ENCODE results near the gene AQP10. TPM values are rescaled to one million over a fixed set of nuclear protein-coding genes. Genes with fewer than 3 reads are reported as not detected.
"Not testable (repeated sequence)": the region's sequence is repeated elsewhere in the genome, so short reads cannot be mapped to it uniquely, and the experiment has no call there.

The AQP10 gene
- total and polyA plus RNA-seq, 2 of the 4 experiments (the other 2 are of a cell fraction) = not detected

DNA sequence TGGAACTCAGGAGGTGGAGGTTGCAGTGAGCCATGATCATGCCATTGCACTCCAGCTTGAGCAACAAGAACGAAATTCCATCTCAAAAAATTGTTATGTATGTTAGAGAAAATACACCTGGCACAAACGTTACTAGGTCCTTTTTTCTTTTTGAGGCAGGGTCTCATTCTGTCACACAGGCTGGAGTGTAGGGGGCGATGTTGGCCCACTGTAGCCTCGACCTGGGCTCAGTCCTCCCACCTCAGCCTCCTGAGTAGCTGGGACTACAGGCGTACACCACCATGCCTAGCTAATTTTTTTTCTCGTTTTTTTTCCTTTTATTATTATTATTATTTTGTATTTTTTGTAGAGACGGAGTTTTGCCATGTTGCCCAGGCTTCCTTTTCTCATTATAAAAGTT lies 44.1 kb upstream of the AQP10 start:
- H4K91ac ChIP-seq (ENCODE audit: insufficient read depth, low read depth, low read length) = no peak overlapping the region
- peaks cover 5% of the 10 kb centered on the region; the same call in 1 of the 2 replicates for H3K9me1 ChIP-seq (ENCODE audit: insufficient read depth, low read length)
- intact Hi-C loops (cut with micrococcal nuclease) (loop anchor here (10.0 kb wide), 1 partner anchor 168 kb away; no protein-coding TSS in a partner anchor), in situ Hi-C loops (cut with MboI; ENCODE audit: low sequenced_read_pairs) (no loop called here), dilution Hi-C loops (cut with HindIII; ENCODE audit: low sequenced_read_pairs, unreplicated experiment) (no loop called here)
- H3K9ac ChIP-seq (ENCODE audit: low read depth, low read length) = no peak overlapping the region
- no peaks in the 10 kb centered on the region for H4K20me1 ChIP-seq (ENCODE audit: insufficient read depth, low read length)
- H2AK9ac ChIP-seq (replicated peaks; ENCODE audit: low read depth, low read length, poor library complexity) = no peak overlapping the region
- H2BK120ac ChIP-seq (ENCODE audit: low read depth, low read length) = no peak overlapping the region
- CTCF ChIA-PET = interaction anchor here (1.1 kb wide), 1 partner anchor 58 kb away, joined by 3 read pairs; no protein-coding TSS in a partner anchor
- no peak overlapping the region for H4K8ac ChIP-seq (ENCODE audit: low read depth in 2 of 2, low read length in 2 of 2)
- H3K27ac ChIP-seq (ENCODE audit: insufficient read depth, low read length) = no peak overlapping the region
- no CpG with 5 or more reads among the region's 7 CpGs for WGBS, 2 experiments (ENCODE audit: extremely low coverage in 2 of 2, insufficient read length in 1 of 2)
- no peaks in the 10 kb centered on the region for H3K27me3 ChIP-seq (ENCODE audit: control insufficient read depth, insufficient read depth, low read length)
- ATAC-seq (ENCODE audit: low read depth) (no peak), DNase-seq (no peak)
- no peak overlapping the region for H4K5ac ChIP-seq (ENCODE audit: low read depth, low read length)
- no peak overlapping the region for H3K4me3 ChIP-seq (ENCODE audit: insufficient read depth, low read depth, low read length)
- H3K79me1 ChIP-seq (ENCODE audit: low read depth in 1 of 2, low read length in 2 of 2) = peaks cover 12 to 13% of the 10 kb centered on the region in 2 experiments
- no peak overlapping the region for H3K4me2 ChIP-seq (ENCODE audit: low read depth, low read length)
- H2BK15ac ChIP-seq (ENCODE audit: low read depth, low read length) = no peak overlapping the region
- H3K23ac ChIP-seq (ENCODE audit: low read depth, low read length) = no peak overlapping the region
- H3K4me1 ChIP-seq (ENCODE audit: control insufficient read depth, insufficient read depth, low read length) = peaks cover 4% of the 10 kb centered on the region; the same call in 1 of the 2 replicates
- no peak overlapping the region for H3K56ac ChIP-seq (ENCODE audit: extremely low read depth, insufficient read depth, low read length)
- no peak overlapping the region for H3K18ac ChIP-seq (ENCODE audit: low read depth, low read length)
- H3K9me3 ChIP-seq (ENCODE audit: control insufficient read depth, insufficient read depth, low read length) = no peaks in the 10 kb centered on the region
- no peak overlapping the region for H2BK20ac ChIP-seq (ENCODE audit: low read depth, low read length)
- H3K36me3 ChIP-seq (ENCODE audit: control insufficient read depth, insufficient read depth, low read length) = peaks cover 10% of the 10 kb centered on the region
- H2BK5ac ChIP-seq (ENCODE audit: low read depth, low read length, poor library complexity, severe bottlenecking) = no peak overlapping the region
- no peak overlapping the region for H3K4ac ChIP-seq (ENCODE audit: low read depth, low read length)
- H2AK5ac ChIP-seq (ENCODE audit: low read depth, low read length) = no peak overlapping the region
- TF ChIP-seq, protein P1, sequence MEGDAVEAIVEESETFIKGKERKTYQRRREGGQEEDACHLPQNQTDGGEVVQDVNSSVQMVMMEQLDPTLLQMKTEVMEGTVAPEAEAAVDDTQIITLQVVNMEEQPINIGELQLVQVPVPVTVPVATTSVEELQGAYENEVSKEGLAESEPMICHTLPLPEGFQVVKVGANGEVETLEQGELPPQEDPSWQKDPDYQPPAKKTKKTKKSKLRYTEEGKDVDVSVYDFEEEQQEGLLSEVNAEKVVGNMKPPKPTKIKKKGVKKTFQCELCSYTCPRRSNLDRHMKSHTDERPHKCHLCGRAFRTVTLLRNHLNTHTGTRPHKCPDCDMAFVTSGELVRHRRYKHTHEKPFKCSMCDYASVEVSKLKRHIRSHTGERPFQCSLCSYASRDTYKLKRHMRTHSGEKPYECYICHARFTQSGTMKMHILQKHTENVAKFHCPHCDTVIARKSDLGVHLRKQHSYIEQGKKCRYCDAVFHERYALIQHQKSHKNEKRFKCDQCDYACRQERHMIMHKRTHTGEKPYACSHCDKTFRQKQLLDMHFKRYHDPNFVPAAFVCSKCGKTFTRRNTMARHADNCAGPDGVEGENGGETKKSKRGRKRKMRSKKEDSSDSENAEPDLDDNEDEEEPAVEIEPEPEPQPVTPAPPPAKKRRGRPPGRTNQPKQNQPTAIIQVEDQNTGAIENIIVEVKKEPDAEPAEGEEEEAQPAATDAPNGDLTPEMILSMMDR (conservative IDR thresholded peaks at IDR 0.05; ENCODE audit: low read depth, low read length) = 0 out of 2 replicates have a peak, but pooled peaks have one; percentile 3
- TF ChIP-seq CEBPB (IDR thresholded peaks at IDR 0.05; ENCODE audit: low read depth, low read length) (no peak), CHD1 (IDR thresholded peaks at IDR 0.05; ENCODE audit: low read depth, low read length) (no peak)
- no TSS peak for BruUV-seq (replicated peaks)
- no peak overlapping the region for H3K14ac ChIP-seq (replicated peaks; ENCODE audit: low read depth, low read length)
- POLR2A ChIA-PET (ENCODE audit: unreplicated experiment) = no interaction called here
- H2AFZ ChIP-seq (replicated peaks; ENCODE audit: low read length, poor library complexity) = no peak overlapping the region

DNA sequence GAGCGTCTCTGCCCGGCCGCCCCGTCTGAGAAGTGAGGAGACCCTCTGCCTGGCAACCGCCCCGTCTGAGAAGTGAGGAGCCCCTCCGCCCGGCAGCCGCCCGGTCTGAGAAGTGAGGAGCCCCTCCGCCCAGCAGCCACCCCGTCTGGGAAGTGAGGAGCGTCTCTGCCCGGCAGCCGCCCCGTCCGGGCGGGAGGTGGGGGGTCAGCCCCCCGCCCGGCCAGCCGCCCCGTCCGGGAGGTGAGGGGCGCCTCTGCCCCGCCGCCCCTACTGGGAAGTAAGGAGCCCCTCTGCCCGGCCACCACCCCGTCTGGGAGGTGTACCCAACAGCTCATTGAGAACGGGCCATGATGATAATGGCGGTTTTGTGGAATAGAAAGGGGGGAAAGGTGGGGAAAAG lies 33.3 kb upstream of the AQP10 start:
- H3K14ac ChIP-seq (replicated peaks; ENCODE audit: low read depth, low read length); H3K4me1 ChIP-seq (ENCODE audit: control insufficient read depth, insufficient read depth, low read length); H3K36me3 ChIP-seq (ENCODE audit: control insufficient read depth, insufficient read depth, low read length); in situ Hi-C loops (cut with MboI; ENCODE audit: low sequenced_read_pairs); H3K4me3 ChIP-seq (ENCODE audit: insufficient read depth, low read depth, low read length); POLR2A ChIA-PET (ENCODE audit: unreplicated experiment); H3K27me3 ChIP-seq (ENCODE audit: control insufficient read depth, insufficient read depth, low read length); H2BK120ac ChIP-seq (ENCODE audit: low read depth, low read length); BruUV-seq (replicated peaks); H2BK20ac ChIP-seq (ENCODE audit: low read depth, low read length); H3K56ac ChIP-seq (ENCODE audit: extremely low read depth, insufficient read depth, low read length); H3K27ac ChIP-seq (ENCODE audit: insufficient read depth, low read length); DNase-seq; H4K5ac ChIP-seq (ENCODE audit: low read depth, low read length); H3K18ac ChIP-seq (ENCODE audit: low read depth, low read length); H4K91ac ChIP-seq (ENCODE audit: insufficient read depth, low read depth, low read length); H2BK5ac ChIP-seq (ENCODE audit: low read depth, low read length, poor library complexity, severe bottlenecking); H3K23ac ChIP-seq (ENCODE audit: low read depth, low read length); dilution Hi-C loops (cut with HindIII; ENCODE audit: low sequenced_read_pairs, unreplicated experiment); H2AK5ac ChIP-seq (ENCODE audit: low read depth, low read length); ATAC-seq (ENCODE audit: low read depth); H2BK15ac ChIP-seq (ENCODE audit: low read depth, low read length); H3K9me1 ChIP-seq (ENCODE audit: insufficient read depth, low read length); H4K8ac ChIP-seq (ENCODE audit: low read depth in 2 of 2, low read length in 2 of 2); H3K9ac ChIP-seq (ENCODE audit: low read depth, low read length); CTCF ChIA-PET; H3K79me1 ChIP-seq (ENCODE audit: low read depth in 1 of 2, low read length in 2 of 2); H2AFZ ChIP-seq (replicated peaks; ENCODE audit: low read length, poor library complexity); H3K9me3 ChIP-seq (ENCODE audit: control insufficient read depth, insufficient read depth, low read length); H4K20me1 ChIP-seq (ENCODE audit: insufficient read depth, low read length); H3K4ac ChIP-seq (ENCODE audit: low read depth, low read length); intact Hi-C loops (cut with micrococcal nuclease); H2AK9ac ChIP-seq (replicated peaks; ENCODE audit: low read depth, low read length, poor library complexity); H3K4me2 ChIP-seq (ENCODE audit: low read depth, low read length): not testable (repeated sequence)
- WGBS, 2 experiments (ENCODE audit: extremely low coverage in 2 of 2, insufficient read length in 1 of 2) = no CpG with 5 or more reads among the region's 30 CpGs

All from IMR-90 (cell line).